K562 (cell line): ENCODE measurements around the gene TBC1D16. TPM values are rescaled to one million over a fixed set of nuclear protein-coding genes. Genes with fewer than 3 reads are reported as not detected.

Experiments used
- CHD4 ChIP-seq: fragments of 200-600 bp; sonication (generic); IDR thresholded peaks from 3 replicates; pipeline ENCODE4 v1.6.1; 2012; ENCODE audit warnings: low read depth, mild to moderate bottlenecking, mixed read lengths, low read length, inconsistent platforms; ENCODE audit not compliant: insufficient read depth, insufficient replicate concordance, poor library complexity, severe bottlenecking
- ETV5 ChIP-seq: sonication (generic); formaldehyde crosslinking; IDR thresholded peaks from 2 replicates; pipeline ENCODE4 v1.4.0; 2020; ENCODE audit warnings: low read depth, mild to moderate bottlenecking, missing genetic modification reagents
- JUND ChIP-seq, 2 experiments: IDR thresholded peaks; 2 replicates in 1 of 2; 3 replicates in 1 of 2; pipeline ENCODE4 v1.6.1; 2011; ENCODE audit warnings: borderline replicate concordance in 2 of 2, low read depth in 2 of 2, low read length in 2 of 2, improper control_type of control experiment in 1 of 2, missing biosample characterization in 1 of 2, missing genetic modification characterization in 1 of 2, missing genetic modification reagents in 1 of 2
- NFE2L1 ChIP-seq: fragments of 450-650 bp; IDR thresholded peaks from 2 replicates; pipeline ENCODE4 v1.6.1; 2016; ENCODE audit warnings: missing genetic modification characterization, low read depth, mild to moderate bottlenecking, missing compliant biosample characterization, moderate library complexity, borderline replicate concordance
- POU5F1 ChIP-seq: fragments of 150-350 bp; IDR thresholded peaks from 2 replicates; pipeline ENCODE4 v1.6.1; 2014; ENCODE audit warnings: borderline replicate concordance, low read length, low read depth, mild to moderate bottlenecking; ENCODE audit not compliant: partially characterized antibody
- PTBP1 ChIP-seq: fragments of 200-400 bp; formaldehyde crosslinking; IDR thresholded peaks from 2 replicates; pipeline ENCODE4 v1.6.1; 2017; ENCODE audit warnings: low read depth, low read length
- SIRT6 ChIP-seq: IDR thresholded peaks from one replicate; pipeline ENCODE4 v1.6.1; 2012; ENCODE audit warnings: low read depth, mild to moderate bottlenecking, control low read depth, inconsistent platforms, low read length, moderate library complexity
- SMARCA4 ChIP-seq: fragments of 450-650 bp; IDR thresholded peaks from 2 replicates; pipeline ENCODE4 v1.6.1; 2016
- ZNF165 ChIP-seq: fragments of 250-450 bp; sonication (Bioruptor Pico); IDR thresholded peaks from 2 replicates; pipeline ENCODE4 v1.4.0; 2020; ENCODE audit warnings: borderline replicate concordance
- ZNF197 ChIP-seq: fragments of 200-800 bp; sonication (Bioruptor generic); IDR thresholded peaks from 2 replicates; pipeline ENCODE4 v1.6.1; 2016; ENCODE audit warnings: low read depth, missing genetic modification characterization, missing compliant biosample characterization
- ZNF507 ChIP-seq: conservative IDR thresholded peaks from 2 replicates; pipeline ENCODE4 v1.6.1; 2017; ENCODE audit warnings: missing genetic modification characterization, missing compliant biosample characterization
- ZNF561 ChIP-seq: fragments of 450-650 bp; formaldehyde crosslinking; conservative IDR thresholded peaks from 2 replicates; pipeline ENCODE4 v1.4.0; 2020; ENCODE audit warnings: mild to moderate bottlenecking, moderate library complexity
- ZNF586 ChIP-seq: fragments of 450-650 bp; formaldehyde crosslinking; conservative IDR thresholded peaks from 2 replicates; pipeline ENCODE4 v1.4.0; 2020; ENCODE audit warnings: mild to moderate bottlenecking, moderate library complexity
- polyA plus RNA-seq, 8 experiments: library from polyadenylated mRNA; depleted of rRNA in 4 of 8; stranded (reverse) in 5 of 8; unstranded in 3 of 8; fragments of >200 nt; fragmentation: Nextera tagmentation in 2 of 8; fragmentation: Illumina TruSeq in 1 of 8; extraction: Ambion mirVana in 2 of 8; extraction: Trizol in 1 of 8; gene quantifications; 2 replicates each; pipeline versions ENCODE4 v1.2.1 to v1.2.3, GENCODE V29; 2011 to 2014; ENCODE audit warnings: inconsistent platforms in 1 of 8, missing spikeins in 1 of 8
- total RNA-seq, 7 experiments: library from RNA; depleted of rRNA in 6 of 7; stranded (reverse); fragments of >200 nt in 6 of 7; fragmentation: Illumina TruSeq in 2 of 7; extraction: Trizol in 2 of 7; gene quantifications; 2 replicates each; pipeline versions ENCODE4 v1.2.1 to v1.2.3, GENCODE V29; 2011 to 2021; ENCODE audit warnings: low replicate concordance in 1 of 7
- TF ChIP-seq, protein P1 (sequence below): fragments of 450-650 bp; formaldehyde crosslinking; IDR thresholded peaks from 2 replicates; pipeline ENCODE4 v1.4.0; 2020; ENCODE audit warnings: mild to moderate bottlenecking, moderate library complexity
- TF ChIP-seq, protein P2 (sequence below): IDR thresholded peaks from 3 replicates; pipeline ENCODE4 v1.6.1; 2011; ENCODE audit warnings: borderline replicate concordance, mild to moderate bottlenecking, moderate library complexity; ENCODE audit not compliant: insufficient read length; ENCODE audit errors: extremely low read depth
- TF ChIP-seq, protein P3 (sequence below): fragments of 250-450 bp; sonication (Bioruptor Pico); IDR thresholded peaks from 2 replicates; pipeline ENCODE4 v1.5.0; 2021; ENCODE audit warnings: mild to moderate bottlenecking, moderate library complexity

TBC1D16 gene
- total and polyA plus RNA-seq, 9 of the 15 experiments (the other 6 are each of a cell fraction or from before 2014, with no cell fraction given) = 0.01 to 0.20 (median 0.03) TPM; not detected in 1

DNA sequence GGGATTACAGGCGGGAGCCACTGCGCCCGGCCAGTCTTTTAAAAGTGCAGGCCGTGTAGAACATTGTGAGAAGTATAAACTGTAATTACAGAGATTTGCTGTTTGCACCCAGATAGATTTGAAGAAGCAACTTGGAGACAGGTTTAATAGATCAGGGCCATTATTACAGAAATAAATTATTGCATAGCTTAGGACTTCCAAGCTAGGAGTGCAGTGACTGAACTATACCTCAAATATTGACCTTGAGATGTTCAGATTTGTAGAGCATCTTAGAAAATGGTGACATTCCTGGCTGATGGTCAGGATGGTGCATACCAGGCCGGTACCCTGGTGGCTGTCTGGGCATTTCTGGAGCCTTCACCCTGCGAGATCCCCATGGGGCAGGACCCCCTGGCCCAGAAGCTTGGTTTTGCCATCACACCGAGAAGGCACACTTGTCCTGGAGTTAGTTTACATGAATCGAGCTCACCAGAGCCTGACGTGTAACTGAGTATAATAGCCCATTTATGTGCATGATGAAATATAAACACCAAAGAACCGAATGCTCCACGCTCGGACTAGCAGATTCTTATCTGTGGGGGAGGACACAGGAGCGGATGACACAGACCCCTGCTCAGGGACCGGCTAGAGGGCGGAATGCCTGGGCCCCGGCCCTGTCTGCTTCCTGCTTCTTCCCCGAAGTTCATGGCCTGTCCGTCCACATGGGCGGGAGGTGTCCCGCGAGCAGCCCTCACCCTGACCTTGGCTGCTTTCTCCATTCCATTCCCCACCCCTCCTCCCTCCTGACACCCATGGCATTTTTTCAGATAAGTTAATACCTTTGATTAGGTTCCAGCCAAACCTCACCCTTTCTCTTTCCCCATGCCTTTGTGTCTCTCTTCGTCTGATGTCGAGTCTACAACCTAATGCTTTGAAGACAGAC, 32.9 kb upstream of the TBC1D16 start (continued):
- TF ChIP-seq, protein P1, sequence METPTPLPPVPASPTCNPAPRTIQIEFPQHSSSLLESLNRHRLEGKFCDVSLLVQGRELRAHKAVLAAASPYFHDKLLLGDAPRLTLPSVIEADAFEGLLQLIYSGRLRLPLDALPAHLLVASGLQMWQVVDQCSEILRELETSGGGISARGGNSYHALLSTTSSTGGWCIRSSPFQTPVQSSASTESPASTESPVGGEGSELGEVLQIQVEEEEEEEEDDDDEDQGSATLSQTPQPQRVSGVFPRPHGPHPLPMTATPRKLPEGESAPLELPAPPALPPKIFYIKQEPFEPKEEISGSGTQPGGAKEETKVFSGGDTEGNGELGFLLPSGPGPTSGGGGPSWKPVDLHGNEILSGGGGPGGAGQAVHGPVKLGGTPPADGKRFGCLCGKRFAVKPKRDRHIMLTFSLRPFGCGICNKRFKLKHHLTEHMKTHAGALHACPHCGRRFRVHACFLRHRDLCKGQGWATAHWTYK (CRISPR knock-in tag) = 0 out of 2 replicates have a peak, but pooled peaks have one; percentile 32
- no peak for TF ChIP-seq CHD4
- TF ChIP-seq, protein P2, sequence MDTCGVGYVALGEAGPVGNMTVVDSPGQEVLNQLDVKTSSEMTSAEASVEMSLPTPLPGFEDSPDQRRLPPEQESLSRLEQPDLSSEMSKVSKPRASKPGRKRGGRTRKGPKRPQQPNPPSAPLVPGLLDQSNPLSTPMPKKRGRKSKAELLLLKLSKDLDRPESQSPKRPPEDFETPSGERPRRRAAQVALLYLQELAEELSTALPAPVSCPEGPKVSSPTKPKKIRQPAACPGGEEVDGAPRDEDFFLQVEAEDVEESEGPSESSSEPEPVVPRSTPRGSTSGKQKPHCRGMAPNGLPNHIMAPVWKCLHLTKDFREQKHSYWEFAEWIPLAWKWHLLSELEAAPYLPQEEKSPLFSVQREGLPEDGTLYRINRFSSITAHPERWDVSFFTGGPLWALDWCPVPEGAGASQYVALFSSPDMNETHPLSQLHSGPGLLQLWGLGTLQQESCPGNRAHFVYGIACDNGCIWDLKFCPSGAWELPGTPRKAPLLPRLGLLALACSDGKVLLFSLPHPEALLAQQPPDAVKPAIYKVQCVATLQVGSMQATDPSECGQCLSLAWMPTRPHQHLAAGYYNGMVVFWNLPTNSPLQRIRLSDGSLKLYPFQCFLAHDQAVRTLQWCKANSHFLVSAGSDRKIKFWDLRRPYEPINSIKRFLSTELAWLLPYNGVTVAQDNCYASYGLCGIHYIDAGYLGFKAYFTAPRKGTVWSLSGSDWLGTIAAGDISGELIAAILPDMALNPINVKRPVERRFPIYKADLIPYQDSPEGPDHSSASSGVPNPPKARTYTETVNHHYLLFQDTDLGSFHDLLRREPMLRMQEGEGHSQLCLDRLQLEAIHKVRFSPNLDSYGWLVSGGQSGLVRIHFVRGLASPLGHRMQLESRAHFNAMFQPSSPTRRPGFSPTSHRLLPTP = no peak
- TF ChIP-seq ZNF586 (CRISPR knock-in tag) = no peak
- TF ChIP-seq SMARCA4 = peak; percentile 62; the same call in 1 of the 2 replicates
- TF ChIP-seq ZNF507 (tag) = no peak
- TF ChIP-seq ETV5 = no peak
- no peak for TF ChIP-seq NFE2L1
- no peak for TF ChIP-seq ZNF165 (CRISPR knock-in tag)
- TF ChIP-seq JUND (IDR thresholded peaks at IDR 0.05; ENCODE audit: borderline replicate concordance, low read depth, low read length) = peak; percentile 63
- no peak for TF ChIP-seq JUND (tag; IDR thresholded peaks at IDR 0.05; ENCODE audit: borderline replicate concordance, low read depth, low read length)
- TF ChIP-seq, protein P3, sequence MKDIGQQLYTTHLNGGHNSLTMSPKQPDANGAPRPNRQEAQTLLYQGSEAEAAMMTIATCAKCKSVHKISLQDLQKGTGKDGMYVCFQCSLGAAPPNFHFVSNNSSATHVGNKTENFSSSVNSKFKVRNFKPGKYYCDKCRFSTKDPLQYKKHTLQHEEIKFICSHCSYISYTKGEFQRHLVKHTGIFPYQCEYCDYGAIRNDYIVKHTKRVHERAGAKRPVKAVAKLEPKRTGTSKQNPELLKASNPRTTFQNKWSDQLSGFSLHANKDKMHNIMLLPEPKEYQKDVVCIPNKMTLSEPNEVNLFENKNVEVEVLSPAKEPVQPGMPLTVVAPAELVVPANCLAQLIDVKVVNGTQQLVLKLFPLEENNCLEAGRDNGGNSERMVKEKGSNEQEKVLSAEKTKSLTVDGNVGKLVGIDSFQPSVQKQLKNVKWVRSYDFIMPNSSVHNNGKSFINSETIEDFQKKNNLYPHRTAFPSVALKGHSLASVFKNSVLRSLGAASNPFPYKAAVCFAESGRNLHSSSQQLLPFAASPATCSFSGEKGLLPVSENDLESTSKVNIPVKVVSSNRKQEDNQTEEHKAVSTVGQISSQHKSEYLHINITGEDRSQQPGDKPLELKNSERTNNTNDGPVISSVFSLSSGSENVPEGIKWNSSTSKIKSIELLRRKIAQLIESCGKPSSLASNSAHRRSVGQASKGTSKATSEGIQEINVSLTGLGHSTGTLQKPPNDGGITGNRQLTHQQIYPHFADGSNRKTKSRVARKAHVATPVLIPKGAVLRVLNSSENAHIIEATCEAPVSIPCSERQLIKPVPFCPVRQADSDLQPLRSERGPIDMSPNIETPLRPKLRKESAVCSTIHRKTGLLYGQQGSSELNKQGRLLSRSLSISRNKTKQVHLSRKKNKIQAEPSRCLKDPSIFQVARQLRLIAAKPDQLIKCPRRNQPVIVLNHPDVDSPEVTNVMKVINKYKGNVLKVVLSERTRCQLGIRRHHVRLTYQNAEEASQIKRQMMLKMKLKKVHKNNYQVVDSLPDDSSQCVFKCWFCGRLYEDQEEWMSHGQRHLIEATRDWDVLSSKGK (CRISPR knock-in tag) = no peak
- no peak for TF ChIP-seq ZNF197 (CRISPR knock-in tag)
- no peak for TF ChIP-seq PTBP1
- TF ChIP-seq ZNF561 = no peak
- no peak for TF ChIP-seq SIRT6
- no peak for TF ChIP-seq POU5F1
